Posterior cingulate gyrus (tissue), 11 donors: Measurements from ENCODE around the gene TPST2.

ENCODE experiments used
- DNase-seq, 10 donors: peaks; one replicate each; pipeline versions ENCODE4 v3.0.0 to v3.0.0-alpha.2; 2020 to 2021; ENCODE audit warnings: mixed read lengths in 3 of 10
- intact Hi-C: fragments of 100-400 bp; cut with DNase I; formaldehyde crosslinking; loops from one replicate; pipeline ENCODE4 v1.15.1; 2023

Gene TPST2

GRCh38 chr22:26612652-26613051 is 22.7 kb upstream of the TPST2 start:
- no peak for DNase-seq
- intact Hi-C loops: no loop called here

GRCh38 chr22:26610996-26611395 is 21.1 kb upstream of the TPST2 start:
- intact Hi-C loops: no loop called here
- DNase-seq: no peak

GRCh38 chr22:26610072-26610958 is 20.4 kb upstream of the TPST2 start:
- intact Hi-C loops: no loop called here

GRCh38 chr22:26609287-26609686 is 19.4 kb upstream of the TPST2 start:
- intact Hi-C loops: no loop called here

More at GRCh38 chr22:26610072-26610958, 20.4 kb upstream of the TPST2 start:
- DNase-seq: peak in 9 of 10 donors; percentile 28 to 93 (median 65)

GRCh38 chr22:26608129-26608528 is 18.2 kb upstream of the TPST2 start:
- intact Hi-C loops: no loop called here
- no peak for DNase-seq

More at GRCh38 chr22:26609287-26609686, 19.4 kb upstream of the TPST2 start:
- no peak for DNase-seq

GRCh38 chr22:26606611-26607010 is 16.7 kb upstream of the TPST2 start:
- intact Hi-C loops: no loop called here
- no peak for DNase-seq

GRCh38 chr22:26604368-26604767 is 14.4 kb upstream of the TPST2 start:
- DNase-seq: no peak
- intact Hi-C loops: no loop called here

GRCh38 chr22:26602127-26602526 is 12.2 kb upstream of the TPST2 start:
- peak in 2 of 10 donors; percentile 3 to 6 for DNase-seq
- intact Hi-C loops: no loop called here

GRCh38 chr22:26601726-26602125 is 11.8 kb upstream of the TPST2 start:
- DNase-seq: peak in 2 of 10 donors; percentile 29 to 59
- intact Hi-C loops: no loop called here

GRCh38 chr22:26599505-26599904 is 9.6 kb upstream of the TPST2 start:
- peak in 1 of 10 donors; percentile 15 for DNase-seq
- intact Hi-C loops: no loop called here

- intact Hi-C loops: no loop called here
- no peak for DNase-seq
Measured at GRCh38 chr22:26597480-26597879, 7.5 kb upstream of the TPST2 start.

GRCh38 chr22:26597026-26597425 is 7.1 kb upstream of the TPST2 start:
- DNase-seq: peak in 1 of 10 donors; percentile 32
- intact Hi-C loops: no loop called here

GRCh38 chr22:26593763-26594162 is 3.8 kb upstream of the TPST2 start:
- intact Hi-C loops: no loop called here
- DNase-seq: no peak

GRCh38 chr22:26592421-26592891 is 2.5 kb upstream of the TPST2 start:
- intact Hi-C loops: no loop called here
- peak in 3 of 10 donors; percentile 7 to 62 (median 40) for DNase-seq

- intact Hi-C loops: no loop called here
- DNase-seq: peak in 3 of 10 donors; percentile 67 to 76 (median 75)
Measured at GRCh38 chr22:26589367-26589844, 526 bp downstream of the TPST2 start.

GRCh38 chr22:26588729-26589366 is 1.1 kb downstream of the TPST2 start:
- intact Hi-C loops: no loop called here
- DNase-seq: peak in 3 of 10 donors; percentile 8 to 60 (median 17)

- no peak for DNase-seq
- intact Hi-C loops: no loop called here
Measured at GRCh38 chr22:26587991-26588613, 1.8 kb downstream of the TPST2 start.

- DNase-seq: peak in 3 of 10 donors; percentile 10 to 41 (median 39)
- intact Hi-C loops: no loop called here
Measured at GRCh38 chr22:26586556-26587325, 3.2 kb downstream of the TPST2 start.

GRCh38 chr22:26585104-26585790 is 4.7 kb downstream of the TPST2 start:
- intact Hi-C loops: no loop called here
- peak in 5 of 10 donors; percentile 13 to 85 (median 43) for DNase-seq
